IMR-90 (cell line): ENCODE measurements around the gene CECR2. TPM values are rescaled to one million over a fixed set of nuclear protein-coding genes. Genes with fewer than 3 reads are reported as not detected.

Experiments
- ATAC-seq: fragments of 200-7000 bp; cut with Tn5 transposase; 2 replicates; pipeline ENCODE4 v1.9.1; 2020; ENCODE audit warnings: low read depth, mild to moderate bottlenecking, moderate library complexity
- BruUV-seq: library from RNA; stranded (reverse); fragments of 400-500 nt; replicated peaks from 2 replicates; lab custom pipeline; 2021; lab: Mats Ljungman, UMichigan
- CTCF ChIA-PET: fragments of 300-600 bp; formaldehyde crosslinking; extraction: SDS; loops from one replicate; lab custom pipeline; 2021; ENCODE audit warnings: antibody characterized with exemption; lab: Yijun Ruan, JAX
- POLR2A ChIA-PET: fragments of 300-600 bp; sonication (Branson Sonifier 250); formaldehyde crosslinking; loops from one replicate; lab custom pipeline; 2022; ENCODE audit warnings: antibody characterized with exemption; ENCODE audit not compliant: unreplicated experiment; lab: Charles Lee
- DNase-seq: peaks from one replicate; pipeline ENCODE4 v3.0.0; 2013
- H2AFZ ChIP-seq: replicated peaks from 2 replicates; pipeline ENCODE3; 2013; ENCODE audit warnings: low read length, mild to moderate bottlenecking; ENCODE audit not compliant: poor library complexity
- H2AK5ac ChIP-seq: 2 replicates; pipeline ENCODE4 v1.6.1; 2013; ENCODE audit warnings: low read depth, low read length, inconsistent platforms
- H2AK9ac ChIP-seq: replicated peaks from 2 replicates; pipeline ENCODE3; 2013; ENCODE audit warnings: mild to moderate bottlenecking, low read depth, low read length, moderate library complexity; ENCODE audit not compliant: poor library complexity
- H2BK120ac ChIP-seq: 2 replicates; pipeline ENCODE4 v1.6.1; 2013; ENCODE audit warnings: low read depth, low read length, inconsistent platforms
- H2BK15ac ChIP-seq: 3 replicates; pipeline ENCODE4 v1.6.1; 2013; ENCODE audit warnings: low read depth, low read length, inconsistent platforms
- H2BK20ac ChIP-seq: 2 replicates; pipeline ENCODE4 v1.6.1; 2013; ENCODE audit warnings: low read depth, mild to moderate bottlenecking, inconsistent platforms, low read length, moderate library complexity
- H2BK5ac ChIP-seq: 2 replicates; pipeline ENCODE4 v1.6.1; 2013; ENCODE audit warnings: mild to moderate bottlenecking, low read depth, low read length, inconsistent platforms; ENCODE audit not compliant: poor library complexity, severe bottlenecking
- H3K14ac ChIP-seq: replicated peaks from 2 replicates; pipeline ENCODE4 v1.6.1; 2013; ENCODE audit warnings: low read depth, low read length, inconsistent platforms
- H3K18ac ChIP-seq: 2 replicates; pipeline ENCODE4 v1.6.1; 2013; ENCODE audit warnings: low read depth, low read length, control low read depth
- H3K23ac ChIP-seq: 2 replicates; pipeline ENCODE4 v1.6.1; 2013; ENCODE audit warnings: low read depth, low read length, inconsistent platforms
- H3K27ac ChIP-seq: 2 replicates; pipeline ENCODE4 v1.5.1; 2013; ENCODE audit warnings: mild to moderate bottlenecking, control low read depth, low read length; ENCODE audit not compliant: insufficient read depth
- H3K27me3 ChIP-seq: 2 replicates; pipeline ENCODE4 v1.6.1; 2013; ENCODE audit warnings: low read length; ENCODE audit not compliant: control insufficient read depth, insufficient read depth
- H3K36me3 ChIP-seq: 2 replicates; pipeline ENCODE4 v1.6.1; 2013; ENCODE audit warnings: low read length, mixed read lengths; ENCODE audit not compliant: control insufficient read depth, insufficient read depth
- H3K4ac ChIP-seq: 2 replicates; pipeline ENCODE4 v1.6.1; 2013; ENCODE audit warnings: low read depth, low read length, inconsistent platforms
- H3K4me1 ChIP-seq: 2 replicates; pipeline ENCODE4 v1.6.1; 2013; ENCODE audit warnings: low read length, mixed read lengths; ENCODE audit not compliant: control insufficient read depth, insufficient read depth
- H3K4me2 ChIP-seq: 2 replicates; pipeline ENCODE4 v1.6.1; 2013; ENCODE audit warnings: low read depth, mild to moderate bottlenecking, control low read depth, low read length, moderate library complexity
- H3K4me3 ChIP-seq: 2 replicates; pipeline ENCODE4 v1.5.1; 2013; ENCODE audit warnings: low read depth, mild to moderate bottlenecking, control low read depth, low read length, moderate library complexity; ENCODE audit not compliant: insufficient read depth
- H3K56ac ChIP-seq: 2 replicates; pipeline ENCODE4 v1.6.1; 2013; ENCODE audit warnings: low read length, inconsistent platforms; ENCODE audit not compliant: insufficient read depth; ENCODE audit errors: extremely low read depth
- H3K79me1 ChIP-seq, 2 experiments: 2 replicates each; pipeline ENCODE4 v1.6.1; 2013; ENCODE audit warnings: low read length in 2 of 2, inconsistent platforms in 1 of 2, low read depth in 1 of 2
- H3K9ac ChIP-seq: 2 replicates; pipeline ENCODE4 v1.6.1; 2013; ENCODE audit warnings: low read depth, low read length, control low read depth
- H3K9me1 ChIP-seq: 2 replicates; pipeline ENCODE4 v1.6.1; 2013; ENCODE audit warnings: low read length, inconsistent platforms; ENCODE audit not compliant: insufficient read depth
- H3K9me3 ChIP-seq: 2 replicates; pipeline ENCODE4 v1.6.1; 2013; ENCODE audit warnings: low read length; ENCODE audit not compliant: control insufficient read depth, insufficient read depth
- H4K20me1 ChIP-seq: 2 replicates; pipeline ENCODE4 v1.6.1; 2013; ENCODE audit warnings: low read length, inconsistent platforms; ENCODE audit not compliant: insufficient read depth
- H4K5ac ChIP-seq: 2 replicates; pipeline ENCODE4 v1.6.1; 2013; ENCODE audit warnings: mild to moderate bottlenecking, low read depth, low read length, control low read depth
- H4K8ac ChIP-seq, 2 experiments: 2 replicates each; pipeline ENCODE4 v1.6.1; 2013; ENCODE audit warnings: low read depth in 2 of 2, low read length in 2 of 2, control low read depth in 1 of 2, inconsistent platforms in 1 of 2
- H4K91ac ChIP-seq: 2 replicates; pipeline ENCODE4 v1.6.1; 2013; ENCODE audit warnings: low read depth, low read length, inconsistent platforms; ENCODE audit not compliant: insufficient read depth
- BHLHE40 ChIP-seq: fragments of 150-350 bp; IDR thresholded peaks from 2 replicates; pipeline ENCODE4 v1.6.1; 2016; ENCODE audit warnings: mild to moderate bottlenecking, low read depth, low read length
- CEBPB ChIP-seq: IDR thresholded peaks from 2 replicates; pipeline ENCODE4 v1.6.1; 2012; ENCODE audit warnings: low read depth, low read length, improper control_type of control experiment
- ELK1 ChIP-seq: fragments of 150-350 bp; IDR thresholded peaks from 2 replicates; pipeline ENCODE4 v1.6.1; 2016; ENCODE audit warnings: low read depth, mild to moderate bottlenecking, low read length, moderate library complexity, borderline replicate concordance
- FOS ChIP-seq: fragments of 150-350 bp; IDR thresholded peaks from 2 replicates; pipeline ENCODE4 v1.6.1; 2016; ENCODE audit warnings: low read depth, low read length
- MAZ ChIP-seq: IDR thresholded peaks from 2 replicates; pipeline ENCODE4 v1.6.1; 2012; ENCODE audit warnings: low read depth, mild to moderate bottlenecking, low read length, improper control_type of control experiment, moderate library complexity, borderline replicate concordance
- MXI1 ChIP-seq: IDR thresholded peaks from 2 replicates; pipeline ENCODE4 v1.6.1; 2012; ENCODE audit warnings: low read depth, mild to moderate bottlenecking, low read length, moderate library complexity, borderline replicate concordance
- NFE2L2 ChIP-seq: fragments of 150-350 bp; IDR thresholded peaks from 2 replicates; pipeline ENCODE4 v1.6.1; 2016; ENCODE audit warnings: low read depth, mild to moderate bottlenecking, low read length
- POLR2A ChIP-seq: IDR thresholded peaks from 2 replicates; pipeline ENCODE4 v1.6.1; 2012; ENCODE audit warnings: mild to moderate bottlenecking, low read depth, low read length
- RAD21 ChIP-seq: IDR thresholded peaks from 2 replicates; pipeline ENCODE4 v1.6.1; 2012; ENCODE audit warnings: low read length, improper control_type of control experiment
- RCOR1 ChIP-seq: IDR thresholded peaks from 2 replicates; pipeline ENCODE4 v1.6.1; 2012; ENCODE audit warnings: mild to moderate bottlenecking, low read length, improper control_type of control experiment; ENCODE audit not compliant: insufficient replicate concordance
- USF2 ChIP-seq: fragments of 150-350 bp; IDR thresholded peaks from 2 replicates; pipeline ENCODE4 v1.6.1; 2017; ENCODE audit warnings: mild to moderate bottlenecking, antibody characterized with exemption, low read length, low read depth
- whole genome bisulfite sequencing, 2 experiments: methylation state at CpG; one replicate each; pipeline versions ENCODE4 v1.1.5 to v1.1.7; 2013; ENCODE audit warnings: missing lambda C conversion rate in 2 of 2; ENCODE audit not compliant: insufficient read length in 1 of 2; ENCODE audit errors: extremely low coverage in 2 of 2; 5-methylcytosine and 5-hydroxymethylcytosine counted together
- dilution Hi-C: fragments of 300-500 bp; cut with HindIII; formaldehyde crosslinking; loops from one replicate; pipeline ENCODE4 v1.14.3; 2018; ENCODE audit warnings: low sequenced_read_pairs; ENCODE audit not compliant: unreplicated experiment
- in situ Hi-C: fragments of 300-500 bp; cut with MboI; formaldehyde crosslinking; loops from 3 replicates; pipeline ENCODE4 v1.14.3; 2019; ENCODE audit warnings: low sequenced_read_pairs, inconsistent platforms, mixed read lengths
- intact Hi-C: fragments of 100-400 bp; cut with micrococcal nuclease; formaldehyde crosslinking; loops from 2 replicates; pipeline ENCODE4 v1.10.0; 2022
- polyA plus RNA-seq, 3 experiments: library from polyadenylated mRNA; depleted of rRNA; stranded (reverse); fragments of >200 nt; gene quantifications; 2 replicates each; pipeline ENCODE4 v1.2.3, GENCODE V29; 2012; ENCODE audit warnings: low replicate concordance in 1 of 3
- total RNA-seq: library from RNA; depleted of rRNA; stranded (reverse); fragments of >200 nt; gene quantifications from 2 replicates; pipeline ENCODE4 v1.2.3, GENCODE V29; 2012

CECR2 gene
- total and polyA plus RNA-seq, 2 of the 4 experiments (the other 2 are of a cell fraction), result under 0.01 TPM; not detected in 1

- no peaks in the 10 kb centered on the region for H4K20me1 ChIP-seq
- CTCF ChIA-PET, result no interaction called here
- no peak overlapping the region for H3K56ac ChIP-seq
- H4K8ac ChIP-seq, result no peak overlapping the region
- H3K23ac ChIP-seq, result no peak overlapping the region
- no peak overlapping the region for H2BK15ac ChIP-seq
- no peak overlapping the region for H3K9ac ChIP-seq
- 79% methylated on average over 4 of the region's 11 CpGs; no CpG with 5 or more reads in 1 of the 2 experiments for WGBS, 2 experiments
- no peaks in the 10 kb centered on the region for H3K27me3 ChIP-seq
- in situ Hi-C loops, result no loop called here
- no peaks in the 10 kb centered on the region; the same call in 1 of the 2 replicates for H3K9me3 ChIP-seq
- H3K4ac ChIP-seq, result no peak overlapping the region
- H3K4me1 ChIP-seq, result no peaks in the 10 kb centered on the region
- dilution Hi-C loops, result no loop called here
- no peaks in the 10 kb centered on the region for H3K9me1 ChIP-seq
- H3K36me3 ChIP-seq, result no peaks in the 10 kb centered on the region
- no peak overlapping the region for H3K14ac ChIP-seq
- H4K5ac ChIP-seq, result no peak overlapping the region
- ATAC-seq (no peak), DNase-seq (no peak)
- no peak overlapping the region for H3K18ac ChIP-seq
- TF ChIP-seq ELK1 (no peak), CEBPB (no peak), RCOR1 (no peak), FOS (no peak), POLR2A (no peak), USF2 (no peak), MAZ (no peak), RAD21 (no peak), BHLHE40 (no peak), NFE2L2 (no peak), MXI1 (no peak)
- H2BK20ac ChIP-seq, result no peak overlapping the region
- no peak overlapping the region for H3K4me3 ChIP-seq
- no peak overlapping the region for H3K4me2 ChIP-seq
- H2BK120ac ChIP-seq, result no peak overlapping the region
- no peak overlapping the region for H4K91ac ChIP-seq
- H2BK5ac ChIP-seq, result no peak overlapping the region
- intact Hi-C loops, result no loop called here
- no peak overlapping the region for H2AK9ac ChIP-seq
- no peak overlapping the region for H2AK5ac ChIP-seq
- BruUV-seq, result no TSS peak
- H3K79me1 ChIP-seq, result no peaks in the 10 kb centered on the region
- no peak overlapping the region for H3K27ac ChIP-seq
- H2AFZ ChIP-seq, result no peak overlapping the region
- POLR2A ChIA-PET, result no interaction called here
Observed at GRCh38 chr22:17347724-17348123, 21.5 kb upstream of the CECR2 start.
